ENCODE data around the gene PLCB1. TPM values are rescaled to one million over a fixed set of nuclear protein-coding genes. Genes with fewer than 3 reads are reported as not detected.

The PLCB1 gene
- total and polyA plus RNA-seq, 2 experiments from 2014 or later, result 14.9 to 20.7 TPM

GRCh38 chr20:8532169-8532568, 400.1 kb downstream of the PLCB1 start (continued):
- TF ChIP-seq ZNF462 (CRISPR knock-in tag; IDR thresholded peaks at IDR 0.05) (no peak), EZH2phosphoT487 (IDR thresholded peaks at IDR 0.05; ENCODE audit: unreplicated experiment) (no peak)

- H3K36me3 ChIP-seq (ENCODE audit: insufficient read depth), result no peaks in the 10 kb centered on the region
- no peaks in the 10 kb centered on the region for H3K27me3 Mint-ChIP-seq (ENCODE audit: insufficient read depth, low read depth, poor library complexity)
- no peak overlapping the region for H3K4me3 Mint-ChIP-seq
- H3K4me3 ChIP-seq, result no peak overlapping the region
- no peaks in the 10 kb centered on the region for H4K20me1 ChIP-seq (replicated peaks; ENCODE audit: insufficient read depth)
- H3K9me3 Mint-ChIP-seq, result no peaks in the 10 kb centered on the region
- DNase-seq (ENCODE audit: low spot score) (peak; percentile 61), ATAC-seq (peak; percentile 96)
- H3K4me1 ChIP-seq (ENCODE audit: insufficient read depth), result no peaks in the 10 kb centered on the region
- no peaks in the 10 kb centered on the region for H3K9me2 ChIP-seq (ENCODE audit: insufficient read depth)
- H3K27me3 ChIP-seq (ENCODE audit: insufficient read depth), result no peaks in the 10 kb centered on the region
- no peak overlapping the region for H3K4me2 ChIP-seq
- no peak overlapping the region for H3K27ac Mint-ChIP-seq
- peaks cover 6% of the 10 kb centered on the region for H3K4me1 Mint-ChIP-seq
- H3F3A ChIP-seq (replicated peaks; ENCODE audit: low read depth), result no peaks in the 10 kb centered on the region
- TF ChIP-seq POLR2AphosphoS5 (IDR thresholded peaks at IDR 0.05; ENCODE audit: low read depth), result no peak
- no peak for TF ChIP-seq ETS1 (IDR thresholded peaks at IDR 0.05)
- TF ChIP-seq EZH2phosphoT487 (IDR thresholded peaks at IDR 0.05; ENCODE audit: unreplicated experiment), result no peak
- TF ChIP-seq NANOG (IDR thresholded peaks at IDR 0.05; ENCODE audit: borderline replicate concordance), result no peak
- no peak for TF ChIP-seq STAT1 (IDR thresholded peaks at IDR 0.05; ENCODE audit: unreplicated experiment)
- no peak overlapping the region for H3K27ac ChIP-seq (ENCODE audit: low read depth)
- no peak overlapping the region for H2AFZ ChIP-seq
- H3K36me3 Mint-ChIP-seq (ENCODE audit: low read depth), result no peaks in the 10 kb centered on the region
- no peaks in the 10 kb centered on the region for H3K79me2 ChIP-seq (replicated peaks; ENCODE audit: insufficient read depth)
Measured at GRCh38 chr20:8534368-8535160, 402.5 kb downstream of the PLCB1 start.
